Activated T-helper 1 cell treated with anti-CD3 and anti-CD28 coated beads, Interleukin-2, amount 50 U/mL, for 16 hours (primary cell): ENCODE results near the gene CCL13.
"Not testable (repeated sequence)": the region's sequence is repeated elsewhere in the genome, so short reads cannot be mapped to it uniquely, and the experiment has no call there.

ENCODE experiments used
- DNase-seq, 2 donors: peaks; one replicate each; pipeline ENCODE4 v3.0.0-alpha.2; 2020; ENCODE audit warnings: low read depth in 1 of 2, low spot score in 1 of 2

Gene CCL13

GRCh38 chr17:34356194-34356593 lies at the start of gene CCL13:
Gene CCL13 (plus strand): TSS chr17:34356480. CDS start chr17:34356527, 47 bp downstream.
- DNase-seq, result no peak

GRCh38 chr17:34307110-34307509 lies 49.2 kb upstream of the CCL13 start:
- no peak for DNase-seq

GRCh38 chr17:34308371-34308770 lies 47.9 kb upstream of the CCL13 start:
- DNase-seq, result no peak

GRCh38 chr17:34311291-34311690 lies 45.0 kb upstream of the CCL13 start:
- DNase-seq, result no peak

GRCh38 chr17:34312080-34312479 lies 44.2 kb upstream of the CCL13 start:
- no peak for DNase-seq

GRCh38 chr17:34313164-34313563 lies 43.1 kb upstream of the CCL13 start:
- no peak for DNase-seq

- no peak for DNase-seq
Measured at GRCh38 chr17:34314279-34314678, 42.0 kb upstream of the CCL13 start.

GRCh38 chr17:34318474-34318873 lies 37.8 kb upstream of the CCL13 start:
- DNase-seq, result no peak

- no peak for DNase-seq
Measured at GRCh38 chr17:34319039-34319483, 37.2 kb upstream of the CCL13 start, which contains the start of gene CCL8. Gene CCL8 (plus strand): TSS chr17:34319435. CDS start chr17:34319502, 67 bp downstream.

GRCh38 chr17:34321964-34322363 lies 34.3 kb upstream of the CCL13 start:
- no peak for DNase-seq

GRCh38 chr17:34327580-34327979 lies 28.7 kb upstream of the CCL13 start:
- not testable (repeated sequence) for DNase-seq

GRCh38 chr17:34337701-34338100 lies 18.6 kb upstream of the CCL13 start:
- DNase-seq, result no peak

GRCh38 chr17:34339138-34339770 lies 17.0 kb upstream of the CCL13 start:
- no peak for DNase-seq

- no peak for DNase-seq
Measured at GRCh38 chr17:34341916-34342315, 14.4 kb upstream of the CCL13 start.

- no peak for DNase-seq
Measured at GRCh38 chr17:34347063-34347462, 9.2 kb upstream of the CCL13 start.

- no peak for DNase-seq
Measured at GRCh38 chr17:34349751-34350150, 6.5 kb upstream of the CCL13 start.

- no peak for DNase-seq
Measured at GRCh38 chr17:34351096-34351495, 5.2 kb upstream of the CCL13 start.

GRCh38 chr17:34352191-34352590 lies 4.1 kb upstream of the CCL13 start:
- DNase-seq, result no peak

GRCh38 chr17:34354637-34355036 lies 1.6 kb upstream of the CCL13 start:
- no peak for DNase-seq

GRCh38 chr17:34357398-34357797 lies 1.1 kb downstream of the CCL13 start:
- no peak for DNase-seq

GRCh38 chr17:34358631-34359030 lies 2.4 kb downstream of the CCL13 start:
- no peak for DNase-seq

- no peak for DNase-seq
Measured at GRCh38 chr17:34360601-34361270, 4.5 kb downstream of the CCL13 start.
